Fibroblast of peridontal ligament (primary cell): ENCODE measurements around the gene RAB5A.
"Not testable (repeated sequence)": the region's sequence is repeated elsewhere in the genome, so short reads cannot be mapped to it uniquely, and the experiment has no call there.

Source experiments
- DNase-seq: peaks from one replicate; pipeline ENCODE4 v3.0.0-alpha.2; 2010; ENCODE audit errors: extremely low read depth

RAB5A gene

DNA sequence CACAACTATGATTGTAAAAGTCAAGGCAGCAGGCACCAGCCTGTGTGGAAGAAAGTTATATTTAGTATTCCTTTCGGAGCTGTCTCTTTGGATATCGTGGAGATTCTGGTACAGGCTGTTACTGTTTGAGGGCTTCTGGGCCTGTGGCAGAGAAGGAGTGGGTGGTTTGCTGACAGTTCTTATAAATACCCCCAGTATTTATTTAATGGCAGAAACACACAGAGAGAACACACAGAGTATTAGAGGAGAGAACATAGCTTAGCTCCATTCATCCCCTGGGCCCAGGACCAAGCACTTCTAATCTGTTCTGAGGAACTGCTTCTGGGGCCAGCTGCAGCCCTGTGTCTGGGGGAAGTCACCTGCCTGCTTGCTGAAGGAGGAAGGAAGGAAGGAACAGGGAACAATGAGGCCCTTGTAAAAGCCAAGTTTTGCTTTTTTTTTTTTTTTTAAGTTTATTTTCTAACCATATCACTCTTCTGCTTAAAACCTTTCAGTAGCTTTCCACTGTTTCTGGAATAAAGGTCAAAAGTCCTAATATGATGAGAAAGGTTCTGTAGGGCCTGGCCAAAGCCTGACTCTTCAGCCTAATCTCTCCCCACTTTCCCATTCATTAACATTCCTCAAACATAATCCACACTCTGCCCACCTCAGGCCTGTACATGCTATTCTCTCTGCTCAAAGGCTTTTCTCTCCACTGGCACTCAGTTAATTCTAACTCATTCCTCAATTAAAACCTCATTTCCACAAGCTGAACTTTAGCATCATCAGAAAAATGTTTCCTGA, 76.9 kb downstream of the RAB5A start:
- no peak for DNase-seq

DNA sequence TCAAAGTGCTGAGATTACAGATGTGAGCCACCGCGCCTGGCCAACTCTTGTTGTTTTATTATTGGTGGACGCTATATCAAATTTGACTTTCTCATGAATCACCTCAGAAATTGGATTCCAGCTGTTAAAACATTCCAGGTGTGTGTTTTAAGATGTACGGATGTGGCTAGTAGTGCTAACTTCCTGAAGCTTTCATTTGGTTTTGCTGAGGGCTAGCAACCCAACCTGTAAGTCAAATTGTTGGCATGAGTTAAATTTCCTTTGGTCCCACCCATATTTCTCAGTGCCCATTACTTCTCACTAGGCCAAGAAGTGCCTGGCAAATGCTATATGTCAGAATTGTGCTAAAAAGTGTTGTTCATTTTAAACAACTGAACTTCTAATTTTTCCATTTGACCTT, 80.2 kb downstream of the RAB5A start:
- DNase-seq: no peak

DNA sequence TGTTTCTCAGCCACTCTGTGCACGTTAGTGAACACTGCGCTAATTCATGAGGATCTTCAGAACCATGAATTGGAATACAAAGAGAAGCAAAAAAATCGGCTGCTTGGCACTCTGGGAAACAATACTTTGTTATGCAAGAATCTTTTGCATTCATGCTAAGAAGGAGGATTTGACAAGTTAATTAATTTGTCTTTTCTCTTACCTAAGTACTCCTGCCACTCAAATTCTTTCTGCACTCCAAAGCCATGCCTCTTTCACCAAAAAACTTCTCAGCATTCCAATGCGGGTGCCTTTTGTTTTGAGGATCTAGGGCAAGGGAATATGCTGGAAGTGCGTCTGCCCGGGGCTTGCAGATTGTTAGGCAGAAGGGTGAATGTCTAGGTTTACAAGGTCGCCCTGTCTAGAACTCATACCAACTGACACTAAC, 82.0 kb downstream of the RAB5A start:
- DNase-seq: no peak

GRCh38 chr3:20031939-20032338, 85.0 kb downstream of the RAB5A start:
- not testable (repeated sequence) for DNase-seq
